ENCODE results near the gene DNM2. TPM values are rescaled to one million over a fixed set of nuclear protein-coding genes. Genes with fewer than 3 reads are reported as not detected.

DNM2 gene
- total and polyA plus RNA-seq, 2 of the 13 experiments (the other 11 are each of a cell fraction or from before 2014, with no cell fraction given): 41.7 to 59.8 TPM

- TF ChIP-seq ZNF646 (CRISPR knock-in tag; IDR thresholded peaks at IDR 0.05) (no peak), ZBTB7A (CRISPR knock-in tag; IDR thresholded peaks at IDR 0.05) (no peak), TBP (CRISPR knock-in tag; IDR thresholded peaks at IDR 0.05) (no peak), SRF (IDR thresholded peaks at IDR 0.05; ENCODE audit: low read depth, low read length) (no peak), ELF4 (CRISPR knock-in tag; IDR thresholded peaks at IDR 0.05; ENCODE audit: borderline replicate concordance) (no peak), ZSCAN5A (CRISPR knock-in tag; IDR thresholded peaks at IDR 0.05; ENCODE audit: borderline replicate concordance) (no peak; the same call in 1 of the 2 replicates), BCL3 (CRISPR knock-in tag; IDR thresholded peaks at IDR 0.05) (peak; percentile 93; the same call in 1 of the 2 replicates), U2AF1 (optimal IDR thresholded peaks at IDR 0.05; ENCODE audit: low read depth, low read length) (peak; percentile 37), XRCC5 (optimal IDR thresholded peaks at IDR 0.05; ENCODE audit: low read length) (no peak), MZF1 (CRISPR knock-in tag; IDR thresholded peaks at IDR 0.05; ENCODE audit: borderline replicate concordance) (no peak), ZNF75D (CRISPR knock-in tag; IDR thresholded peaks at IDR 0.05; ENCODE audit: borderline replicate concordance) (no peak; the same call in 1 of the 2 replicates), MXI1 (IDR thresholded peaks at IDR 0.05; ENCODE audit: borderline replicate concordance, low read depth, low read length) (0 out of 3 replicates have a peak, but pooled peaks have one; percentile 8), CEBPZ (IDR thresholded peaks at IDR 0.05; ENCODE audit: low read length) (no peak), ZNF556 (CRISPR knock-in tag; IDR thresholded peaks at IDR 0.05; ENCODE audit: borderline replicate concordance) (peak; percentile 85)
These were observed 118.0 kb downstream of the DNM2 start, which contains the start of gene TMED1 (continued) for GRCh38 chr19:10835754-10836478.

Measured in HepG2 (cell line).